ENCODE data around the gene RBM4. TPM values are rescaled to one million over a fixed set of nuclear protein-coding genes. Genes with fewer than 3 reads are reported as not detected.

The RBM4 gene
- total RNA-seq, 1 donor from 2014 or later = 107 TPM

- H3K9me3 ChIP-seq = no peaks in the 10 kb centered on the region
- peaks cover 13% of the 10 kb centered on the region for H3K36me3 ChIP-seq
- intact Hi-C loops (cut with DNase I) = no loop called here
- H3K27ac ChIP-seq = no peak overlapping the region
- DNase-seq = no peak
- no peaks in the 10 kb centered on the region for H3K4me1 ChIP-seq
- ATAC-seq = no peak
- H3K27me3 ChIP-seq (ENCODE audit: low read depth) = no peaks in the 10 kb centered on the region
- no peak overlapping the region for H3K4me3 ChIP-seq
- TF ChIP-seq, protein P1, sequence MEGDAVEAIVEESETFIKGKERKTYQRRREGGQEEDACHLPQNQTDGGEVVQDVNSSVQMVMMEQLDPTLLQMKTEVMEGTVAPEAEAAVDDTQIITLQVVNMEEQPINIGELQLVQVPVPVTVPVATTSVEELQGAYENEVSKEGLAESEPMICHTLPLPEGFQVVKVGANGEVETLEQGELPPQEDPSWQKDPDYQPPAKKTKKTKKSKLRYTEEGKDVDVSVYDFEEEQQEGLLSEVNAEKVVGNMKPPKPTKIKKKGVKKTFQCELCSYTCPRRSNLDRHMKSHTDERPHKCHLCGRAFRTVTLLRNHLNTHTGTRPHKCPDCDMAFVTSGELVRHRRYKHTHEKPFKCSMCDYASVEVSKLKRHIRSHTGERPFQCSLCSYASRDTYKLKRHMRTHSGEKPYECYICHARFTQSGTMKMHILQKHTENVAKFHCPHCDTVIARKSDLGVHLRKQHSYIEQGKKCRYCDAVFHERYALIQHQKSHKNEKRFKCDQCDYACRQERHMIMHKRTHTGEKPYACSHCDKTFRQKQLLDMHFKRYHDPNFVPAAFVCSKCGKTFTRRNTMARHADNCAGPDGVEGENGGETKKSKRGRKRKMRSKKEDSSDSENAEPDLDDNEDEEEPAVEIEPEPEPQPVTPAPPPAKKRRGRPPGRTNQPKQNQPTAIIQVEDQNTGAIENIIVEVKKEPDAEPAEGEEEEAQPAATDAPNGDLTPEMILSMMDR (IDR thresholded peaks at IDR 0.05) = no peak
Measured at GRCh38 chr11:66609721-66610617, 28.5 kb upstream of the RBM4 start.

DNA sequence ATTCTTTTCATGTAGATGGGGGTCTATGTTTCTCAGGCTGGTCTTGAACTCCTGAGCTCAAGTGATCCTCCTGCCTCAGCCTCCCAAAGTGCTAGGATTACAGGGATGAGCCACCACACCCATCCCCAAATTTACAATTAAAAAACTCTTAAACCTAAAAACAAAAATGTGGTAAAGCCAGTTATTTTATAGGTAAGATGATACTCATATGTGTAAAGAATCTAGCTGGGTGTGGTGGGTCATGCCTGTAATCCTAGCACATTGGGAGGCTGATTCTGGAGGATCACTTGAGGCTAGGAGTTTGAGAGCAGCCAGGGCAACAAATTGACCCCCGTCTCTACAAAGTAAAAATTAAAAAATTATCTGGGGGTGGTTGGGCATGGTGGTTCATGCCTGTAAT is 26.0 kb upstream of the RBM4 start:
- TF ChIP-seq, protein P1 (IDR thresholded peaks at IDR 0.05) = no peak
- Histone ChIP-seq H3K27me3 (ENCODE audit: low read depth) (no peaks in the 10 kb centered on the region), H3K27ac (no peak overlapping the region), H3K9me3 (no peaks in the 10 kb centered on the region), H3K36me3 (no peaks in the 10 kb centered on the region), H3K4me1 (peaks cover 7% of the 10 kb centered on the region), H3K4me3 (no peak overlapping the region)
- no peak for ATAC-seq
- intact Hi-C loops (cut with DNase I) = no loop called here
- no peak for DNase-seq

DNA sequence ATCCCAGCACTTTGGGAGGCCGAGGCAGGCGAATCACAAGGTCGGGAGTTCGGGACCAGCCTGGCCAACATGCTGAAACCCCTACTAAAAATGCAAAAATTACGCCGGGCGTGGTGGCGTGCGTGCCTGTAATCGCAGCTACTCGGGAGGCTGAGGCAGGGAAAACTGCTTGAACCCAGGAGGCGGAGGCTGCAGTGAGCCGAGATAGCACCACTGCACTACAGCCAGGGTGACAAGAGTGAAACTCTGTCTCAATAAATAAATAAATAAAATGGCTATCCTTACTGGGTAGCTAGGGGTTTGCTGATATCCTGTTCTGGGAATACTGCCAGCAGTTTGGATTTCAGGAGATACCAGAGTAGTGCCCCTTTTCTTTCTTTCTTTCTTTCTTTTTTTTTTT is 24.4 kb upstream of the RBM4 start:
- DNase-seq (no peak), ATAC-seq (no peak)
- Histone ChIP-seq H3K27me3 (ENCODE audit: low read depth) (no peaks in the 10 kb centered on the region), H3K27ac (no peak overlapping the region), H3K36me3 (peaks cover 3% of the 10 kb centered on the region), H3K4me3 (no peak overlapping the region), H3K4me1 (peaks cover 21% of the 10 kb centered on the region), H3K9me3 (no peaks in the 10 kb centered on the region)
- intact Hi-C loops (cut with DNase I) = no loop called here
- TF ChIP-seq, protein P1 (IDR thresholded peaks at IDR 0.05) = no peak

DNA sequence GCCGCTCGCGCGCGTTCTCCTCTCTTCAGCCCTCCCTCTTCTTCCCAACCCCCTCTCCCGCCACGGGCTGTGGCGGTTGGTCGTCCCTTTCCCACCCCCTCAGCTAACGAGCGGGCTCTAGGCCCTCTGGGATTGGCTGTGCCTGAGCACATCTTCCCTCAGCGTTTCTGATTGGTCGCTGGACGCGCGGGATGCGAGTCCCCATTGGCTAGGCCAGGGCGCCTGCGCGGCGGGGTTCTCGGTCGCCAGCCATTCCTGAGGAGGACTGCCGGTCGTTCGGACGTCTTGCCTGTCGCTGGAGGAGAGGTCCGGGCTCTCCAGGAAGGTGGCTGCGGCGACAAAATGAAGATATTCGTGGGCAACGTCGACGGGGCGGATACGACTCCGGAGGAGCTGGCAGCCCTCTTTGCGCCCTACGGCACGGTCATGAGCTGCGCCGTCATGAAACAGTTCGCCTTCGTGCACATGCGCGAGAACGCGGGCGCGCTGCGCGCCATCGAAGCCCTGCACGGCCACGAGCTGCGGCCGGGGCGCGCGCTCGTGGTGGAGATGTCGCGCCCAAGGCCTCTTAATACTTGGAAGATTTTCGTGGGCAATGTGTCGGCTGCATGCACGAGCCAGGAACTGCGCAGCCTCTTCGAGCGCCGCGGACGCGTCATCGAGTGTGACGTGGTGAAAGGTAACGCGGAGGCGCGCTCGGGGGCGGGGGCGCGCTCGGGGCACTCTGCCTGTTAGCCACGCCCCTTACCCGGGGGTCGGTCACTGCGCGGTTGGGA is 21.9 kb upstream of the RBM4 start, which contains the start of gene RBM14:
Gene RBM14 (plus strand): TSS at position 252 of the 776 bp plus-strand sequence. CDS start 91 bp downstream, at position 343.
- Histone ChIP-seq H3K36me3 (peaks cover 13% of the 10 kb centered on the region), H3K27ac (peak within 1 kb of the TSS; percentile 98), H3K27me3 (ENCODE audit: low read depth) (no peaks in the 10 kb centered on the region), H3K9me3 (no peaks in the 10 kb centered on the region), H3K4me1 (peaks cover 44% of the 10 kb centered on the region), H3K4me3 (peak within 1 kb of the TSS; percentile 78)
- ATAC-seq (peak; percentile 98), DNase-seq (peak; percentile 99)
- TF ChIP-seq, protein P1 (IDR thresholded peaks at IDR 0.05) = no peak
- intact Hi-C loops (cut with DNase I) = no loop called here

GRCh38 chr11:66617155-66617834 is 21.2 kb upstream of the RBM4 start:
- TF ChIP-seq, protein P1 (IDR thresholded peaks at IDR 0.05) = no peak
- Histone ChIP-seq H3K4me3 (peak overlapping the region; percentile 78), H3K4me1 (peaks cover 51% of the 10 kb centered on the region), H3K36me3 (peaks cover 21% of the 10 kb centered on the region), H3K27ac (peak overlapping the region; percentile 98), H3K27me3 (ENCODE audit: low read depth) (no peaks in the 10 kb centered on the region), H3K9me3 (no peaks in the 10 kb centered on the region)
- intact Hi-C loops (cut with DNase I) = no loop called here
- ATAC-seq (peak; percentile 73 to 80), DNase-seq (peak; percentile 92)

Measured in lower lobe of right lung (tissue), 2 donors.